Vagina (tissue), 2 donors: ENCODE data around the gene FKBP15. TPM values are rescaled to one million over a fixed set of nuclear protein-coding genes. Genes with fewer than 3 reads are reported as not detected.

Experiments
- DNase-seq, 2 donors: peaks; one replicate each; pipeline ENCODE4 v3.0.0-alpha.2; 2017; ENCODE audit errors: extremely low spot score in 2 of 2
- H3K27ac ChIP-seq: fragments of 200-600 bp; sonication (generic); one replicate; pipeline ENCODE4 v1.5.1; 2019
- H3K27me3 ChIP-seq: fragments of 200-600 bp; sonication (generic); one replicate; pipeline ENCODE4 v1.5.1; 2019
- H3K36me3 ChIP-seq, 2 donors: fragments of 200-600 bp; sonication (generic); one replicate each; pipeline ENCODE4 v1.5.1; 2017 to 2019
- H3K4me1 ChIP-seq: fragments of 200-600 bp; sonication (generic); one replicate; pipeline ENCODE4 v1.5.1; 2019
- H3K4me3 ChIP-seq, 2 donors: fragments of 200-600 bp; sonication (generic); 1 replicate in 1 of 2; 2 replicates in 1 of 2; pipeline ENCODE4 v1.5.1; 2016 to 2019
- H3K9me3 ChIP-seq: fragments of 200-600 bp; sonication (generic); one replicate; pipeline ENCODE4 v1.5.1; 2019
- CTCF ChIP-seq, 3 experiments: fragments of 450-650 bp in 2 of 3; fragments of 200-600 bp in 1 of 3; sonication (generic) in 1 of 3; IDR thresholded peaks; one replicate each; pipeline ENCODE4 v1.5.1; 2017 to 2019; ENCODE audit warnings: antibody characterized with exemption in 3 of 3, mild to moderate bottlenecking in 2 of 3, moderate library complexity in 2 of 3
- POLR2A ChIP-seq, 2 donors: fragments of 450-650 bp; IDR thresholded peaks; one replicate each; pipeline ENCODE4 v1.6.1; 2017; ENCODE audit warnings: antibody characterized with exemption in 2 of 2, mild to moderate bottlenecking in 2 of 2, moderate library complexity in 2 of 2
- POLR2AphosphoS5 ChIP-seq, 2 donors: sonication (generic); formaldehyde crosslinking; IDR thresholded peaks; one replicate each; pipeline ENCODE4 v1.9.0; 2017; ENCODE audit warnings: antibody characterized with exemption in 2 of 2, mild to moderate bottlenecking in 2 of 2, low read depth in 1 of 2; ENCODE audit not compliant: insufficient read depth in 1 of 2
- intact Hi-C: fragments of 100-400 bp; cut with DNase I; formaldehyde crosslinking; loops from one replicate; pipeline ENCODE4 v1.15.1; 2023
- total RNA-seq: library from RNA; depleted of rRNA; stranded (reverse); fragments of >200 nt; gene quantifications from one replicate; pipeline ENCODE4 v1.2.3, GENCODE V29; 2016

The FKBP15 gene
- total RNA-seq, 1 donor from 2014 or later: 28.7 TPM

GRCh38 chr9:113166039-113166438 is 55.0 kb downstream of the FKBP15 start:
- TF ChIP-seq POLR2AphosphoS5 (IDR thresholded peaks at IDR 0.05; ENCODE audit: insufficient read depth in 1 of 2, low read depth in 1 of 2): no peak
- no peak for TF ChIP-seq POLR2A (IDR thresholded peaks at IDR 0.05)
- no peak for TF ChIP-seq CTCF (IDR thresholded peaks at IDR 0.05)
- H3K27me3 ChIP-seq: no peaks in the 10 kb centered on the region
- no peaks in the 10 kb centered on the region for H3K4me1 ChIP-seq
- no peak overlapping the region for H3K4me3 ChIP-seq
- DNase-seq: peak in 1 of 2 donors; percentile 40
- H3K27ac ChIP-seq: no peak overlapping the region
- peaks cover 0 to 83% of the 10 kb centered on the region in 2 donors for H3K36me3 ChIP-seq
- intact Hi-C loops: no loop called here
- H3K9me3 ChIP-seq: no peaks in the 10 kb centered on the region

- intact Hi-C loops: no loop called here
- Histone ChIP-seq H3K4me3 (no peak overlapping the region), H3K4me1 (no peaks in the 10 kb centered on the region), H3K27me3 (no peaks in the 10 kb centered on the region), H3K36me3 (peaks cover 0 to 70% of the 10 kb centered on the region in 2 donors), H3K9me3 (no peaks in the 10 kb centered on the region), H3K27ac (no peak overlapping the region)
- no peak for TF ChIP-seq CTCF (IDR thresholded peaks at IDR 0.05)
- no peak for TF ChIP-seq POLR2A (IDR thresholded peaks at IDR 0.05)
- TF ChIP-seq POLR2AphosphoS5 (IDR thresholded peaks at IDR 0.05; ENCODE audit: insufficient read depth in 1 of 2, low read depth in 1 of 2): no peak
- no peak for DNase-seq
These were observed 56.4 kb downstream of the FKBP15 start for GRCh38 chr9:113164536-113165300.

- H3K27ac ChIP-seq: no peak overlapping the region
- no peak for DNase-seq
- peaks cover 0 to 67% of the 10 kb centered on the region in 2 donors for H3K36me3 ChIP-seq
- H3K4me3 ChIP-seq: no peak overlapping the region
- no peaks in the 10 kb centered on the region for H3K9me3 ChIP-seq
- intact Hi-C loops: no loop called here
- H3K4me1 ChIP-seq: no peaks in the 10 kb centered on the region
- TF ChIP-seq POLR2A (IDR thresholded peaks at IDR 0.05): no peak
- no peak for TF ChIP-seq POLR2AphosphoS5 (IDR thresholded peaks at IDR 0.05; ENCODE audit: insufficient read depth in 1 of 2, low read depth in 1 of 2)
- no peak for TF ChIP-seq CTCF (IDR thresholded peaks at IDR 0.05)
- no peaks in the 10 kb centered on the region for H3K27me3 ChIP-seq
These were observed 58.1 kb downstream of the FKBP15 start for GRCh38 chr9:113163001-113163400.

GRCh38 chr9:113160571-113160970 is 60.5 kb downstream of the FKBP15 start:
- no peak overlapping the region for H3K27ac ChIP-seq
- TF ChIP-seq CTCF (IDR thresholded peaks at IDR 0.05) (no peak), POLR2AphosphoS5 (IDR thresholded peaks at IDR 0.05; ENCODE audit: insufficient read depth in 1 of 2, low read depth in 1 of 2) (no peak), POLR2A (IDR thresholded peaks at IDR 0.05) (no peak)
- intact Hi-C loops: no loop called here
- no peaks in the 10 kb centered on the region for H3K27me3 ChIP-seq
- no peaks in the 10 kb centered on the region for H3K9me3 ChIP-seq
- no peak for DNase-seq
- H3K36me3 ChIP-seq: peaks cover 0 to 53% of the 10 kb centered on the region in 2 donors
- no peak overlapping the region for H3K4me3 ChIP-seq
- H3K4me1 ChIP-seq: no peaks in the 10 kb centered on the region

GRCh38 chr9:113158446-113158845 is 62.6 kb downstream of the FKBP15 start:
- no peak for TF ChIP-seq POLR2AphosphoS5 (IDR thresholded peaks at IDR 0.05; ENCODE audit: insufficient read depth in 1 of 2, low read depth in 1 of 2)
- no peak for TF ChIP-seq POLR2A (IDR thresholded peaks at IDR 0.05)
- no peak for TF ChIP-seq CTCF (IDR thresholded peaks at IDR 0.05)
- peaks cover 0 to 44% of the 10 kb centered on the region in 2 donors for H3K36me3 ChIP-seq
- peaks cover 17% of the 10 kb centered on the region for H3K4me1 ChIP-seq
- H3K27me3 ChIP-seq: no peaks in the 10 kb centered on the region
- no peak overlapping the region for H3K4me3 ChIP-seq
- DNase-seq: no peak
- intact Hi-C loops: no loop called here
- H3K27ac ChIP-seq: no peak overlapping the region
- no peaks in the 10 kb centered on the region for H3K9me3 ChIP-seq
